ENCODE data around the gene ZFYVE9.

- TF ChIP-seq CTCF (IDR thresholded peaks at IDR 0.05 in 4 of 5, conservative IDR thresholded peaks at IDR 0.05 in 1 of 5) (peak; percentile 51 to 81 (median 67)), POLR2A (IDR thresholded peaks at IDR 0.05) (no peak)
Observed at GRCh38 chr1:52127181-52128180, 14.4 kb upstream of the ZFYVE9 start.

Data from gastrocnemius medialis (tissue), 4 donors.